Activated CD8-positive, alpha-beta T cell treated with anti-CD3 and anti-CD28 coated beads for 36 hours (primary cell): ENCODE results near the gene CCR5AS. TPM values are rescaled to one million over a fixed set of nuclear protein-coding genes. Genes with fewer than 3 reads are reported as not detected.
A peak's percentile ranks its signal among the peaks of the same experiment; 100 is the strongest.

Experiments
- ATAC-seq: fragments of 200-7000 bp; cut with Tn5 transposase; one replicate; pipeline ENCODE4 v1.10.0; 2021; ENCODE audit warnings: mild to moderate bottlenecking, moderate library complexity
- CTCF ChIA-PET: fragments of 350-600 bp; sonication (Branson Sonifier 250); formaldehyde crosslinking; loops from one replicate; lab custom pipeline; 2021; ENCODE audit warnings: antibody characterized with exemption; lab: Charles Lee
- POLR2A ChIA-PET: fragments of 350-600 bp; sonication (Branson Sonifier 250); formaldehyde crosslinking; loops from one replicate; lab custom pipeline; 2021; ENCODE audit warnings: antibody characterized with exemption; lab: Charles Lee
- DNase-seq: peaks from one replicate; pipeline ENCODE4 v3.0.0-alpha.2; 2020
- H3K27ac Mint-ChIP-seq: one replicate; pipeline ENCODE4 v1.8.0; 2021; ENCODE audit warnings: mild to moderate bottlenecking, mixed read lengths
- H3K27me3 Mint-ChIP-seq: one replicate; pipeline ENCODE4 v1.8.0; 2021; ENCODE audit warnings: mixed read lengths
- H3K36me3 Mint-ChIP-seq: one replicate; pipeline ENCODE4 v1.8.0; 2021; ENCODE audit warnings: low read depth, mixed read lengths
- H3K4me1 Mint-ChIP-seq: one replicate; pipeline ENCODE4 v1.8.0; 2021; ENCODE audit warnings: low read depth, mixed read lengths
- H3K4me3 Mint-ChIP-seq: one replicate; pipeline ENCODE4 v1.8.0; 2021; ENCODE audit warnings: mild to moderate bottlenecking, moderate library complexity, mixed read lengths
- H3K9me3 Mint-ChIP-seq: one replicate; pipeline ENCODE4 v1.8.0; 2021; ENCODE audit warnings: mixed read lengths
- CTCF ChIP-seq: fragments of 200-600 bp; IDR thresholded peaks from one replicate; pipeline ENCODE4 v1.8.0; 2022; ENCODE audit warnings: antibody characterized with exemption, mild to moderate bottlenecking
- intact Hi-C: fragments of 100-400 bp; cut with micrococcal nuclease; formaldehyde crosslinking; loops from one replicate; pipeline ENCODE4 v1.10.0; 2022
- total RNA-seq, 2 experiments: library from RNA; stranded (reverse); gene quantifications; one replicate each; pipeline ENCODE4 v1.2.3, GENCODE V29; 2021

The CCR5AS gene

GRCh38 chr3:46321461-46322104 lies 85.3 kb downstream of the CCR5AS start:
- CTCF ChIA-PET, result interaction anchor here (1.1 to 1.8 kb wide), 3 partner anchors 14 to 57 kb away, joined by 3 to 8 read pairs (median 6); no protein-coding TSS in a partner anchor
- Mint-ChIP-seq H3K27me3 (peaks cover 4% of the 10 kb centered on the region), H3K4me3 (no peak overlapping the region), H3K4me1 (no peaks in the 10 kb centered on the region), H3K27ac (no peak overlapping the region), H3K36me3 (no peaks in the 10 kb centered on the region), H3K9me3 (peaks cover 8% of the 10 kb centered on the region)
- ATAC-seq, result no peak
- no peak for DNase-seq
- POLR2A ChIA-PET, result no interaction called here
- intact Hi-C loops, result no loop called here
- no peak for TF ChIP-seq CTCF

- Mint-ChIP-seq H3K27me3 (peaks cover 7% of the 10 kb centered on the region), H3K9me3 (peaks cover 8% of the 10 kb centered on the region), H3K36me3 (no peaks in the 10 kb centered on the region), H3K4me3 (no peak overlapping the region), H3K4me1 (peaks cover 11% of the 10 kb centered on the region), H3K27ac (no peak overlapping the region)
- intact Hi-C loops, result no loop called here
- POLR2A ChIA-PET, result interaction anchor here (1.3 kb wide), 1 partner anchor 77 kb away, joined by 3 read pairs; no protein-coding TSS in a partner anchor
- no peak for TF ChIP-seq CTCF
- no peak for ATAC-seq
- no peak for DNase-seq
- CTCF ChIA-PET, result no interaction called here
These were observed 88.5 kb downstream of the CCR5AS start for GRCh38 chr3:46318207-46318927.

GRCh38 chr3:46316206-46316605 lies 90.7 kb downstream of the CCR5AS start:
- H3K27me3 Mint-ChIP-seq, result peaks cover 6% of the 10 kb centered on the region
- H3K36me3 Mint-ChIP-seq, result no peaks in the 10 kb centered on the region
- no peak for TF ChIP-seq CTCF
- POLR2A ChIA-PET, result no interaction called here
- H3K9me3 Mint-ChIP-seq, result peaks cover 8% of the 10 kb centered on the region
- DNase-seq (no peak), ATAC-seq (no peak)
- peaks cover 11% of the 10 kb centered on the region for H3K4me1 Mint-ChIP-seq
- intact Hi-C loops, result no loop called here
- H3K4me3 Mint-ChIP-seq, result no peak overlapping the region
- H3K27ac Mint-ChIP-seq, result no peak overlapping the region
- CTCF ChIA-PET, result interaction anchor here (1.4 kb wide), 1 partner anchor 9 kb away, joined by 3 read pairs; no protein-coding TSS in a partner anchor

- ATAC-seq, result peak; percentile 55
- ChIA-PET POLR2A (interaction anchor here (0.9 kb wide), 1 partner anchor 18 kb away, joined by 3 read pairs; no protein-coding TSS in a partner anchor), CTCF (interaction anchor here (0.7 to 2.0 kb wide), 4 partner anchors 38 to 131 kb away, joined by 3 to 8 read pairs (median 3); partner anchors contain the start of gene CCR5)
- no peak for TF ChIP-seq CTCF
- Mint-ChIP-seq H3K4me3 (no peak overlapping the region), H3K9me3 (peaks cover 8% of the 10 kb centered on the region), H3K36me3 (no peaks in the 10 kb centered on the region), H3K27ac (no peak overlapping the region), H3K4me1 (peaks cover 11% of the 10 kb centered on the region), H3K27me3 (peaks cover 10% of the 10 kb centered on the region)
- DNase-seq, result peak; percentile 25
- intact Hi-C loops, result no loop called here
These were observed 92.3 kb downstream of the CCR5AS start for GRCh38 chr3:46314517-46314916.

Other genes starting within 250 kb of the CCR5AS start
- gene CCR1, start 198.8 kb downstream of the CCR5AS start, total RNA-seq, result 1 to 10 TPM in 1 of 2 experiments, under 1 TPM in 1; 0.67 to 1.1 TPM
- not detected for gene CCR3, start 164.6 kb downstream of the CCR5AS start, total RNA-seq
- gene CCR2, start 53.0 kb downstream of the CCR5AS start, total RNA-seq, result under 1 TPM; 0.81 to 0.83 TPM
- 1 to 10 TPM; 1.7 to 2.2 TPM for gene CCR5, start 36.1 kb downstream of the CCR5AS start, total RNA-seq
- gene CCRL2, start 193 bp upstream of the CCR5AS start, total RNA-seq, result 1 to 10 TPM; 2.8 TPM
- not detected for gene LTF, start 57.8 kb upstream of the CCR5AS start, total RNA-seq
- gene RTP3, start 90.9 kb upstream of the CCR5AS start, total RNA-seq, result not detected
- gene LRRC2, start 159.2 kb upstream of the CCR5AS start, total RNA-seq, result not detected
- gene FAM240A, start 205.5 kb upstream of the CCR5AS start, total RNA-seq, result not detected